HepG2 (cell line): ENCODE results near the gene CUL1.

ENCODE experiments used
- POLR2A ChIP-seq, 2 experiments: IDR thresholded peaks; 2 replicates each; pipeline ENCODE4 v1.6.1; 2011; ENCODE audit warnings: low read depth in 2 of 2, low read length in 2 of 2, mild to moderate bottlenecking in 1 of 2, moderate library complexity in 1 of 2; ENCODE audit not compliant: insufficient read depth in 1 of 2
- RAD21 ChIP-seq: fragments of 450-650 bp; formaldehyde crosslinking; IDR thresholded peaks from 2 replicates; pipeline ENCODE4 v1.5.0; 2020; ENCODE audit warnings: mild to moderate bottlenecking
- RAD51 ChIP-seq: fragments of 450-650 bp; IDR thresholded peaks from 2 replicates; pipeline ENCODE4 v1.6.1; 2016; ENCODE audit warnings: borderline replicate concordance
- RBAK ChIP-seq: sonication (generic); formaldehyde crosslinking; IDR thresholded peaks from 2 replicates; pipeline ENCODE4 v1.5.1; 2020; ENCODE audit warnings: mild to moderate bottlenecking, missing genetic modification reagents
- RBFOX2 ChIP-seq: fragments of 200-400 bp; formaldehyde crosslinking; IDR thresholded peaks from 2 replicates; pipeline ENCODE4 v1.6.1; 2017; ENCODE audit warnings: low read depth, mild to moderate bottlenecking, low read length
- SIN3A ChIP-seq: IDR thresholded peaks from 2 replicates; pipeline ENCODE4 v1.6.1; 2011; ENCODE audit warnings: low read depth, mild to moderate bottlenecking, control low read depth, low read length, borderline replicate concordance
- SMC3 ChIP-seq: IDR thresholded peaks from 2 replicates; pipeline ENCODE4 v1.6.1; 2011; ENCODE audit warnings: low read length, improper control_type of control experiment
- TAF15 ChIP-seq: fragments of 200-400 bp; formaldehyde crosslinking; IDR thresholded peaks from one replicate; pipeline ENCODE4 v1.6.1; 2018; ENCODE audit warnings: mild to moderate bottlenecking, low read depth, low read length; ENCODE audit not compliant: poor library complexity, severe bottlenecking
- TGIF2 ChIP-seq: IDR thresholded peaks from 2 replicates; pipeline ENCODE4 v1.6.1; 2016; ENCODE audit warnings: control low read depth, missing compliant biosample characterization
- ZNF558 ChIP-seq: sonication (generic); formaldehyde crosslinking; IDR thresholded peaks from 2 replicates; pipeline ENCODE4 v1.9.0; 2022; ENCODE audit warnings: mild to moderate bottlenecking, missing genetic modification reagents, borderline replicate concordance
- TF ChIP-seq, protein P1 (sequence below): sonication (generic); formaldehyde crosslinking; IDR thresholded peaks from 2 replicates; pipeline ENCODE4 v1.5.0; 2020; ENCODE audit warnings: mild to moderate bottlenecking, missing genetic modification reagents, moderate library complexity
- TF ChIP-seq, protein P2 (sequence below): sonication (generic); formaldehyde crosslinking; IDR thresholded peaks from 2 replicates; pipeline ENCODE4 v1.5.1; 2020; ENCODE audit warnings: missing genetic modification reagents, mild to moderate bottlenecking, borderline replicate concordance
- TF ChIP-seq, protein P3 (sequence below): sonication (generic); formaldehyde crosslinking; IDR thresholded peaks from 2 replicates; pipeline ENCODE4 v1.8.1; 2022; ENCODE audit warnings: low read depth, mild to moderate bottlenecking, missing genetic modification reagents

DNA sequence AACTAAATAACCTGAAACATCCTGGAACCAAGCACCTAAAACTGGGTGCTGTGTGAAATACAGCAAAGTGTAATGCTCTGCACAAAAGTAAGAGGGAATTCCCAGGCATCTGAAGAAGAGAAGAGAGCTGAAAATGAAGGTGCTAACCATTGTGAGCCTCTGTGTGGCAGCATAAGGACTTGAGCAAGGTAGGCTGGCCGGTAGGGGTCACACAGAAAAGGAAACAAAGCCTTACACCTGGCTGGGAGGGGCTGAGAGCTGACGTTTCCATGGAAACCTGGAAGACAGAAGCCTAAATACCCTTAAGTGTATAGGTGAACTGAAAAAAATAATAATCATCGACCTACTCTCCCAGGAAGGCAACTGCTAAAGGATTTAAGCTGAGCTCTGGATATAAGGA lies 48.6 kb downstream of the CUL1 start:
- TF ChIP-seq, protein P1, sequence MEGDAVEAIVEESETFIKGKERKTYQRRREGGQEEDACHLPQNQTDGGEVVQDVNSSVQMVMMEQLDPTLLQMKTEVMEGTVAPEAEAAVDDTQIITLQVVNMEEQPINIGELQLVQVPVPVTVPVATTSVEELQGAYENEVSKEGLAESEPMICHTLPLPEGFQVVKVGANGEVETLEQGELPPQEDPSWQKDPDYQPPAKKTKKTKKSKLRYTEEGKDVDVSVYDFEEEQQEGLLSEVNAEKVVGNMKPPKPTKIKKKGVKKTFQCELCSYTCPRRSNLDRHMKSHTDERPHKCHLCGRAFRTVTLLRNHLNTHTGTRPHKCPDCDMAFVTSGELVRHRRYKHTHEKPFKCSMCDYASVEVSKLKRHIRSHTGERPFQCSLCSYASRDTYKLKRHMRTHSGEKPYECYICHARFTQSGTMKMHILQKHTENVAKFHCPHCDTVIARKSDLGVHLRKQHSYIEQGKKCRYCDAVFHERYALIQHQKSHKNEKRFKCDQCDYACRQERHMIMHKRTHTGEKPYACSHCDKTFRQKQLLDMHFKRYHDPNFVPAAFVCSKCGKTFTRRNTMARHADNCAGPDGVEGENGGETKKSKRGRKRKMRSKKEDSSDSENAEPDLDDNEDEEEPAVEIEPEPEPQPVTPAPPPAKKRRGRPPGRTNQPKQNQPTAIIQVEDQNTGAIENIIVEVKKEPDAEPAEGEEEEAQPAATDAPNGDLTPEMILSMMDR (CRISPR knock-in tag), result peak; percentile 21; the same call in 1 of the 2 replicates
- TF ChIP-seq, protein P2, sequence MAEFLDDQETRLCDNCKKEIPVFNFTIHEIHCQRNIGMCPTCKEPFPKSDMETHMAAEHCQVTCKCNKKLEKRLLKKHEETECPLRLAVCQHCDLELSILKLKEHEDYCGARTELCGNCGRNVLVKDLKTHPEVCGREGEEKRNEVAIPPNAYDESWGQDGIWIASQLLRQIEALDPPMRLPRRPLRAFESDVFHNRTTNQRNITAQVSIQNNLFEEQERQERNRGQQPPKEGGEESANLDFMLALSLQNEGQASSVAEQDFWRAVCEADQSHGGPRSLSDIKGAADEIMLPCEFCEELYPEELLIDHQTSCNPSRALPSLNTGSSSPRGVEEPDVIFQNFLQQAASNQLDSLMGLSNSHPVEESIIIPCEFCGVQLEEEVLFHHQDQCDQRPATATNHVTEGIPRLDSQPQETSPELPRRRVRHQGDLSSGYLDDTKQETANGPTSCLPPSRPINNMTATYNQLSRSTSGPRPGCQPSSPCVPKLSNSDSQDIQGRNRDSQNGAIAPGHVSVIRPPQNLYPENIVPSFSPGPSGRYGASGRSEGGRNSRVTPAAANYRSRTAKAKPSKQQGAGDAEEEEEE (CRISPR knock-in tag), result no peak
- TF ChIP-seq TAF15 (no peak), ZNF558 (no peak), TGIF2 (CRISPR knock-in tag) (no peak), RBAK (CRISPR knock-in tag) (no peak), RBFOX2 (no peak), SMC3 (0 out of 2 replicates have a peak, but pooled peaks have one; percentile 4), SIN3A (no peak), POLR2A (IDR thresholded peaks at IDR 0.05; ENCODE audit: insufficient read depth in 1 of 2, low read depth in 2 of 2, low read length in 2 of 2) (no peak), RAD21 (CRISPR knock-in tag) (no peak), RAD51 (no peak)
- TF ChIP-seq, protein P3, sequence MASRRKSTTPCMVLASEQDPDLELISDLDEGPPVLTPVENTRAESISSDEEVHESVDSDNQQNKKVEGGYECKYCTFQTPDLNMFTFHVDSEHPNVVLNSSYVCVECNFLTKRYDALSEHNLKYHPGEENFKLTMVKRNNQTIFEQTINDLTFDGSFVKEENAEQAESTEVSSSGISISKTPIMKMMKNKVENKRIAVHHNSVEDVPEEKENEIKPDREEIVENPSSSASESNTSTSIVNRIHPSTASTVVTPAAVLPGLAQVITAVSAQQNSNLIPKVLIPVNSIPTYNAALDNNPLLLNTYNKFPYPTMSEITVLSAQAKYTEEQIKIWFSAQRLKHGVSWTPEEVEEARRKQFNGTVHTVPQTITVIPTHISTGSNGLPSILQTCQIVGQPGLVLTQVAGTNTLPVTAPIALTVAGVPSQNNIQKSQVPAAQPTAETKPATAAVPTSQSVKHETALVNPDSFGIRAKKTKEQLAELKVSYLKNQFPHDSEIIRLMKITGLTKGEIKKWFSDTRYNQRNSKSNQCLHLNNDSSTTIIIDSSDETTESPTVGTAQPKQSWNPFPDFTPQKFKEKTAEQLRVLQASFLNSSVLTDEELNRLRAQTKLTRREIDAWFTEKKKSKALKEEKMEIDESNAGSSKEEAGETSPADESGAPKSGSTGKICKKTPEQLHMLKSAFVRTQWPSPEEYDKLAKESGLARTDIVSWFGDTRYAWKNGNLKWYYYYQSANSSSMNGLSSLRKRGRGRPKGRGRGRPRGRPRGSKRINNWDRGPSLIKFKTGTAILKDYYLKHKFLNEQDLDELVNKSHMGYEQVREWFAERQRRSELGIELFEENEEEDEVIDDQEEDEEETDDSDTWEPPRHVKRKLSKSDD (CRISPR knock-in tag), result no peak
